ENCODE results near the gene ADGRD1.
"Not testable (repeated sequence)": the region's sequence is repeated elsewhere in the genome, so short reads cannot be mapped to it uniquely, and the experiment has no call there.

Gene ADGRD1

DNA sequence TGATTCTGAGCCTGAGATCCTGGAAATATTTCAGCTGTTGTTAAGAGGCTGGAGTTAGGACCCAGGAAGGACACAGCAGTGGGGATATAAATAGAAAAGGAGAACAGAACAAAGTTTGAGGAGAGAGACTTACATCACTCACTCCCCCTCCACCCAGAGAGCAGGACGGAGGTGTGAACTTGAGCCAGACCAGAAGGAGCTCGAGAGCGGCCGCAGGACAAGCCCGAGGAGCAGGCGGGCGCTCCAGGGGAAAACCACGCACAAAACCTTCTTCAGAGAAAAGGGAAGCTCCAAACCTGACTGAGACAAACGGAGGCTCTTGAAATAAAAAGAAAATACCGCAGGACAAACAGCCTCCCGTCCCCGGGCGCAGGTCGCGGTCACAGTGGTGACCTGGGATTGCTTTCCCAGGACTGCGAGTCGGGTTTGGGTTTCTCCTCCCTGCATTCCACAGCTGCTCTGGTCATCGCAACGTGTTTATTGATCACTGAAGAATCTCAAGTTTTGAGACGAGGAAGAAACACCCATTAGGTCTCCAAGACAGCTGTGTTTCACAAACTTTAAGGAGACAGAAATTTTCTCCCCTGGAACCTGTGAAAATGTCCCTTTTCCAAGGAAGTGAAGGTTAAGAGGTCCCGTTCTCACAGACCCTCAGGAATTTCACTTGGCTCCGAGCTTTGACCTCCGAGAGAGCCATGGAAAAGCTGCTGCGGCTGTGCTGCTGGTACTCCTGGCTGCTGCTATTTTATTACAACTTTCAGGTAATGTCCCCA is at the start of gene ADGRD1:
Gene ADGRD1 (plus strand): TSS at position 137 of the 773 bp plus-strand sequence. CDS start 559 bp downstream, at position 696.
- DNase-seq, result no peak

- DNase-seq, result no peak
Observed at GRCh38 chr12:130904064-130904463, 49.6 kb upstream of the ADGRD1 start.

DNA sequence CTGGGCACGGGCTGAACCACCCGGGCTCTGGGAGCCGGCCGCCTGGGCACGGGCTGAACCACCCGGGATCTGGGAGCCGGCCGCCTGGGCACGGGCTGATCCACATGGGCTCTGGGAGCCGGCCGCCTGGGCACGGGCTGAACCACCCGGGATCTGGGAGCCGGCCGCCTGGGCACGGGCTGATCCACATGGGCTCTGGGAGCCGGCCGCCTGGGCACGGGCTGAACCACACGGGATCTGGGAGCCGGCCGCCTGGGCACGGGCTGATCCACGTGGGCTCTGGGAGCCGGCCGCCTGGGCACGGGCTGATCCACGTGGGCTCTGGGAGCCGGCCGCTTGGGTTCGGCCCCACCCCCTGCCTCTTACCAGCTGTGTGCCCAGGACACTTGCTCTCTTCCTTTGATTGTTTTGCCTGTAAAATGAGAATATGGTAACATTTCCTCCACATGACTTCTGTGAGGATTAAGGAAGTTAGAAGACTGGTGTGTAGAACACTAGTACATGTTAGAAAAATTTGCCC is 48.7 kb upstream of the ADGRD1 start:
- DNase-seq, result not testable (repeated sequence)

- DNase-seq, result no peak
Observed at GRCh38 chr12:130909111-130909510, 44.6 kb upstream of the ADGRD1 start.

- no peak for DNase-seq
Observed at GRCh38 chr12:130911193-130911592, 42.5 kb upstream of the ADGRD1 start.

GRCh38 chr12:130911933-130912332 is 41.8 kb upstream of the ADGRD1 start:
- no peak for DNase-seq

- peak; percentile 41 for DNase-seq
Observed at GRCh38 chr12:130916241-130916911, 37.3 kb upstream of the ADGRD1 start.

- no peak for DNase-seq
Observed at GRCh38 chr12:130917607-130918006, 36.1 kb upstream of the ADGRD1 start.

DNA sequence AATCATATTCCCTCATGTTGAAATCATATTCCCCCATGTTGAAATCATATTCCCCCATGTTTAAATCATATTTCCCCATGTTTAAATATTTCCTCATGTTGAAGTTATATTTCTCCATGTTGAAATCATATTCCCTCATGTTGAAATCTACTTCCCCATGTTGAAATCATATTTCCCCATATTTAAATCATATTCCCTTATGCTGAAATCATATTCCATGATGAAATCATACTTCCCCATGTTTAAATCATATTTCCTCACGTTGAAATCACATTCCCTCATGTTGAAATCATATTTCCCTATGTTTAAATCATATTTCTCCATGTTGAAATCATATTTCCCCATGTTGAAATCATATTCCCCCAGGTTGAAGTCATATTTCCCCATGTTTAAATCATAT is 34.6 kb upstream of the ADGRD1 start:
- DNase-seq, result no peak

- DNase-seq, result no peak
Observed at GRCh38 chr12:130920119-130920703, 33.5 kb upstream of the ADGRD1 start.

DNA sequence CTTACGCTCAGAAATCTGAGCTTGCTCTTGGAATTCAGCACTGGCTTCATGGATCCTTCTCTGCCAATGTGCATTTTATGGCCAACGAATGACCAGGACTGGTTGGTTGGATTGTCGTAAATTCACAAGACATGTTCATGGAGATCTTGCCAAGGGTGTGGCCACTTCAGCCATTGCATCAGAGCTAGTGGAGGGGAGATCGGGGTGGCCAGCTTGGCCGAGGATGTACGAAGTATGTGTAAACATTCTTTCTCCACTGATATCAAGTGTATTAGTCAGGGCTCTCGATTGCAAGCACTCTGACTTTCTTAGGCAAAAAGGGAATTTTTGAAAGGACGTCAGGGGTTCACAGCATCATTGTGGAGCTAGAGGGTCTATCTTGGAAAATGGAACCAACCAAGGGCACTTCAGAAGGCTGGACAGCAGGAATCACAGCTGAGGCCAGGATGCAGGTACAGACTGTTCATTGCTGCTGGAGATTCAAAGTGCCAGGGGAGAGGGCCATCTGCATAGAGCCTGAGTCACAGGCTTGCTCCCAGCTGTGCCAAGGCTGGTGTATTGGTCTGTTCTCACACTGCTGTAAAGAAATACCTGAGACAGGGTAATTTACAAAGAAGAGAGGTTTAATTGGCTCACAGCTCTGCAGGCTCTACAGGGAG is 32.9 kb upstream of the ADGRD1 start:
- no peak for DNase-seq

DNA sequence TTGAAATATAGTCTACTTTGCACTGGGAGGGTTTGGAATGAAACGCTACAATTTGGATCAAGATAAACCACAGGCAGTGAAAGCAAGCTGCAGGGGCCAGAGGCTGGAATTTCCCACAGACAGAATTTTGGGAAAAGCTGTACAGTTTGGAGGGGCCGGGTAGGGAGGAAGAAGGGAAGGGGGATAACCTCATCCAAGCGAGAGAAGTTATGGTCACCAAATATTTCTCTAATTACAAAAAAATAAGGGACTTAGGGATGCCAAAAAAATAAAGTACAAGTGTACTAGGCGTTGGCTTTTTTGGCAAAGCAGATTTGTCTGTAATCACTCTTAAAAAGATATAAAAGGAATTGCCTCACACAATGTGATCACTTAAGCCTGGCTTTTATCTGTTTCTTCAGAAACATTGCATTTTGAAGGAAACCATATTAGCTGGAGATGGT is 31.2 kb upstream of the ADGRD1 start:
- no peak for DNase-seq

DNA sequence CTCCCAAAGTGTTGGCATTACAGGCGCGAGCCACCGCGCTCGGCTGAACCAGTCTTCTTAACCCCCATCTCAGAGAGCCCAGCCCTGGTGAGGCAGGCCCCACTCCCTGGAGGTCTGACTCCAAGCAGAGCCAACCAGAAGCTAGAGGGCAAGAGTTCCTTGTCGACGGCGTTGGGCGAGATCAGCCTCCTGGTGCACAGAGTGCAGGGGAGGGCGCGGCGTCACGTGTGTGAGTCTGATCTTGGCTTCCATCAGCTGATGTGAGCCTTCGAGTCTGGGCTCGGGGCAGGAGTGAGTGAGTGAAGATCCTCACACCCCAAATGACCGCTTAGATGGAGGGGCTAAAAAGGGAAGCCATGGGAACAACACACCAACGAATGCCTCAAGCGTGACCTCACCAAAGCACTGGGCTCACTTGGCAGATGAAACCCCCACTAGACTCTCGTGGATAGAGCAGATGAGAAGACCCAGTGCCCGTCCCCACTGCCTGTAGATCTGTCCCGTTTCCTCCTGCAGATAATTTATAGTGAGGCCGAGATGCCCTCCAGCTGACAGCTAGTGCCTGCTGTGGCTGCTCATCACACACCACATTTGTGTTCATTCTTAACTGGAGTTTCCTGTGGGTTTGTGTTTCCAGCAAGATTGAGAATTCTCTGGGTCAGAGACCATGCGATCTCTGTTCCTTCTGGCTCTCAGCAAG is 28.6 kb upstream of the ADGRD1 start:
- no peak for DNase-seq

DNA sequence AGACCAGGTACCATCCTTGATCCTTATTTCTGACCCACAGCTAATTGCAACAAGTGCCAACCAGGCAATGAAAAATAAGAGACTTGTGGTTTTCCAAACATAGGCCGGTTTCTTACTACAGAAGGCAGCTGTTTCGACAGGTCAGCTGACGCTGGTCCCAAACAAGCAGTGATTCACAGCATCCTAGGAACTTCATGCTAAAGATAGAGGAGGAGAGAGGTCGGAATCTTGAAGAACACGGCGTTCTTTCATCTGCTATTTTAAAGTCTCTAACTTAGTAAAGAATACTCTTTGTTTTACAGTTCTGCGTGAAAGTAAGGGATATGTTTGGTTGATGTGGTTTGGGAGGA is 28.1 kb upstream of the ADGRD1 start:
- DNase-seq, result no peak

DNA sequence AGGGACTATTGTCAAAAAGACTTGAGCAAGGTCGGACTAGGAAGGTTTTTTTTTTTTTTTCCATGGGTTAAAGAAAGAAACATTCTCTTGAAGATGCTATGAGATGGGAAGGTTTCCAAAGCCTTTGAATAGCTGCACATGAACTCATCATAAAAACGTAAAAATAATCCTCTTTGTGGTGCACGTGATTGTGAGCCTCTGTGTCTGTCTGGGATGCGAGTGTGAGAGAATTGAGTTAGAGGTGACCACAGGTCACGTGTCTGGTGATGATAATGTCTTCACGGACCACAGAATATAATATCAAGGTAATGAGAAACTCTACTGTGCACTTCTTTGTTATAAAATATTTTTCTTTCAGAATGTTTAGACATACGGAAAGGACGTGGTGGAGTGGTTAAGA is 24.3 kb upstream of the ADGRD1 start:
- DNase-seq, result no peak

DNA sequence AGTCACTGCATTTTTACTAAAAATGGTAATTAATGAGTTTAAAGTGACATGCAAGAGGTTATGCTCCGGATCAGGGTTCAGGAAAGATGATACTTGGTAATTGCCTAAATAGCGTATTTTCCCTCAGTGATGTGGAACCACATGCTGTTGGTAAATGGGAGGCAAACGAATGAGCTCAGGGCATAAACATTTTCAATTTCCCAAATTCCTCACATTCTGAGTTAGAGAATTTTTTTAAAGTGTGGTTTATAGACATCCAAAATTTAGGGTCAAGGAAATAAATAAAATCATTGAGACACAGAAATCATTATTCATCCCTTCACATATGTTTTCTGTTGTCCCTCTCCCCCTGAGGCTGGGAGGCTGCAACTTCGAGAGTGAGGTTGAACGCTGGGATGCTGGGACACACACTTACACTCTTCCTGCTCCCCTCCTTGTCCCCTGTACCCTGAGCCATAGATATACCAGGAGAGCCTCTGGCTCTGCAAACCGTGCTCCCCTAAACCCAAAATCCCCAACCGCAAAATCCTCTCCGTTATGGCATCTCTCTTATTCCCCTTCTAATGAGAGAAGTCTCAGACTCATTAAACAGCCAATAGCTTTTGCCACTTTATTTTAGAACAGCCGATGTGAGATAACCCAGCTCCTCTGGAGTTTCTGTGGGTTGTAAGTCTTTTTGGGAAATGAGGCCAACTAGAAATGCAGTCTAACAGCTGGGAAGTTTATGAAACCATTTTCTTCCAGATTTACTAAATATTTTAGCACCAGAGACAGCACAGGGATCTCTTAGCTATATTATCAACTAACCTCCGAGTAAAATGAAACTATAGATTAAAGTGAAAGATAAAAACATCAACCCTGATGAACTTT is 21.4 kb upstream of the ADGRD1 start:
- DNase-seq, result no peak

DNA sequence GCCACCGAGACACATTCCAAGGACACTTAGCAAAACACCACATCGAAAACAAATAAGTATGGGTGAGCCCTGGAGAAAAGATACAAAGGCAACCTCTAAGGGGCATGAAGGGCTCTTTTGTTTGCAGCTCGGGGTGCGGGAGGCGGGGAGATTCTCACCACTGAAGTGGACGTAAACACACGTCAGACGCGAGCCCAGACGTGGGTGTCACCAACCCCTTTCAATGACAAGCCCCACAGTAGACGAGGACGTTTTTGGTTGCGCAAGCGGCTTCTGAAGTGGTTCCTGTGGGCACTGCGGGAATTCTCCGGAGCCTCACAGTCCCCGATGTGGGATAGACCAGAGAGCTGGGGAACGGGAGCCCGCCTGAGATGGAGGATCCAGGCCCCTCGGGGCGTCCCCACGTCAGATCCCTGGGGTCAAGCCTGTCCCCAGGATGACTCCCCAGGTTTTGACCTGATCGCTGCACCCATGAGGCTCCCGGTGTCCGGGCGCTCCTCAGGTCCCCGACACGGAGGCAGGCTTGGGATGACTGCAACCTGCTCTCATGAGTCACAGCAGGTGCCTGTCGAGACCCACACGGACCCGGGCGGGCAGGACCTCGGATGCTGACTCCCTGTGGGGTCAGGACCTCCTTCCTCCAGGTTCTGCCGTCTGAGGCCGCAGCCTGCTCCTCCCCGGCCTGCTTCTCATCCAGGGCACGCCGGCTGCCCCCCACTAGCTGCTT is 20.3 kb upstream of the ADGRD1 start:
- no peak for DNase-seq

DNA sequence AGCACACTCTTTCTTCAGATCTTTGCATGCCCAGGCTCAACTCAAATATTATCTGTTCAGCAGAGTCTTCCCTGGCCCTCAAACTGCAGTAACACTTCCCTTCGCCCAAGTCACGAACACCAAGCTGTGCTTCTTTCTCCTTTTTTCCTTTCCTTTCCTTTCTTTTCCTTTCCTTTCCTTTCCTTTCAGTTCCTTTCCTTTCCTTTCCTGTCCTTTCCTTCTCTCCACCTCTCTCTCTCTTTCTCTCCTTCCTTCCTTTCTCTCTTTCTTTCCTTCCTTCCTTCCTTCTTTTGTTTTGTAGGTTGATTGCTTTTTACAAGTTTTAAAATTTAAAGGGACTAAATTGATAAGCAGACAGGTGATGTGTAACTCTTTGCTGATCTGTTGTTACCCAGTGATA is 19.0 kb upstream of the ADGRD1 start:
- DNase-seq, result no peak

GRCh38 chr12:130936561-130936960 is 17.1 kb upstream of the ADGRD1 start:
- no peak for DNase-seq

- no peak for DNase-seq
Observed at GRCh38 chr12:130937063-130937462, 16.6 kb upstream of the ADGRD1 start.

GRCh38 chr12:130937546-130937945 is 16.2 kb upstream of the ADGRD1 start:
- DNase-seq, result not testable (repeated sequence)

Measured in DMS153 (cell line).